D721Med (cell line): ENCODE results near the gene CENPV.
"Not testable (repeated sequence)": the region's sequence is repeated elsewhere in the genome, so short reads cannot be mapped to it uniquely, and the experiment has no call there.

Experiments used
- DNase-seq: peaks from one replicate; pipeline ENCODE4 v3.0.0; 2011; ENCODE audit warnings: low spot score; ENCODE audit not compliant: insufficient read length
- FAIRE-seq: peaks from 2 replicates; lab custom pipeline; 2011; peaks lifted over from hg19 to GRCh38; lab: Jason Lieb, UNC
- CTCF ChIP-seq: IDR thresholded peaks from 2 replicates; pipeline ENCODE4 v1.5.1; 2012; ENCODE audit warnings: mild to moderate bottlenecking, control low read depth; ENCODE audit not compliant: insufficient read depth; ENCODE audit errors: missing control alignments

The CENPV gene

GRCh38 chr17:16298140-16298662 is 55.1 kb downstream of the CENPV start:
- no peak for FAIRE-seq
- TF ChIP-seq CTCF: no peak
- no peak for DNase-seq

GRCh38 chr17:16297367-16298139 is 55.7 kb downstream of the CENPV start:
- no peak for DNase-seq
- TF ChIP-seq CTCF: no peak
- FAIRE-seq: no peak

DNA sequence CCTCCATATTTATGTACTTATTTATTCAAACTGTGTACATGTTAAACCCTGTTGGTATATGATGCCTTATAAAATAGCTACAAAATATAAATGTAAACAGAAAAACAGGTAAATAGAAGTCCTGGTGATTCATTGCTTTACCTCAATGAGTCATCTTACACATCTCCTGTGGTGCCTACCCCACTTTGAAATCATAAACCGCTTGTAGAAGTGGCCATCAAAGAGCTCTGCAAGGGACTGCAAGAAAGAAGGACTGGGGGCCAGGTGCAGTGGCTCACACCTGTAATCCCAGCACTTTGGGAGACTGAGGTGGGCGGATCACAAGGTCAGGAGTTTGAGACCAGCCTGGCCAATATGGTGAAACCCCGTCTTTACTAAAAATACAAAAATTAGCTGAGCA is 57.2 kb downstream of the CENPV start:
- DNase-seq, FAIRE-seq: not testable (repeated sequence)

GRCh38 chr17:16294560-16294959 is 58.7 kb downstream of the CENPV start:
- no peak for TF ChIP-seq CTCF
- no peak for DNase-seq
- FAIRE-seq: no peak

DNA sequence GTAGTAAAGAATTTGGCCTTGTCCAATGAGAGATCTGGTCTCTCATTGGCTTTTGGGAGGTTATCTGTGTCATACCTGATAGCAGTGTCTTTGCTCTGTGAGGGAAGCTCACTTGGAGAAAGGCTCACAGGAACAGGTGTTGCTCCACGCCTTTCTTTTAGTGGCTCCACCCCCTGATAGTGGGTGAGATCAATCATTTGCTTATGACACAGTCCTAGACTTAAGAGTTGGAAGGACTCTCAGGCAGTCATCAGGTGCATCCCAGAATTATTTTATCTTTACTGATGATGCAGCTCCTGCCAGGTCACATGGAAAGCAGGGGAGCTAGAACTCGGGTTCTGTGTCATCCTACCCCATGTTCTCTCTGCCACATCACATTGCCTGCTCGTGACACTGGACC is 59.3 kb downstream of the CENPV start:
- DNase-seq (no peak), FAIRE-seq (no peak)
- no peak for TF ChIP-seq CTCF
